ENCODE measurements around the gene HOXD10. TPM values are rescaled to one million over a fixed set of nuclear protein-coding genes. Genes with fewer than 3 reads are reported as not detected.
A peak's percentile ranks its signal among the peaks of the same experiment; 100 is the strongest.

Gene HOXD10
- total and polyA plus RNA-seq, 2 of the 13 experiments (the other 11 are each of a cell fraction or from before 2014, with no cell fraction given) = not detected

DNA sequence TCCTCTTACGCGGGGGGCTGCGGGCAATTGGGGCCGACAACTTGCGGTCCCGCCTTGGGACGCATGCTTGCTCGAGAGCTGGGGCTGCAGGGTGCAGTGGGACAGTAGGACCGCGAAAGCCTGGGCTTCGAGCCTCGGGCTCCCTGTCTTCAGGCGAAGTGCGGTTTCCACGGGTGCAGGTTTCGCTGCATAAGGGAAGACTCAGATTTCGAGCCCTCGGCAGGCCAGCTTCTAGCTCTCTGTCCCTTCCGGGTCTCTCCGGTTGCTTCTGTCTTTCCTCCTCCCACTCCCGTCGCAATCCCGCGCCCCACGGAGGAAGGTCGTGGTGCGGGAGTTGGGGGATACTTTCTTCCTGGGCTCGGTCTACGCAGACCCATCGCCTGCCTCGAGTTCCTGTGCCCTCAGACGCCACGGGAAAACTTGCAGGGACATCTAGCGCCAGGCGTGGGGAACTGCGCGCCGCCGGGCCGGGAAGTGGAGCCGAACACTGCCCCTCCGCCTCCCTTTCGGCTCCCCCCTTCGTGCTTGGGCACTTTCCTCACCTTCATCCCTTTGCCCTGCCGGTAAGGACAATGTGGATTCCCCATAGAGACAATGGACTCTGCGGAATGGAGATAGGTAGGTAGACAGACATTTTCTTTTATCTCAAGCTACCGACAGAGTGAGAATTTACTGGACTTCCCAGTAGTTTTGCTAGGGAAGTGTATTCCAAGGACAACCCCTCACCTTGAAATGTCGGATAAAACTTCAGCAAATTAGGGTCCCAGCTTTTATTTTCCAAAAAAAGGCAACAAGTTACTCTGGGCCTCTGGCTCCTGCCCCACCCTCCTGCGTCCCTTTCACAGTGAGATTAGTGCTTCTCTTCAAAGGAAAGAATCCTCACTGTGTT, 28.3 kb upstream of the HOXD10 start (continued):
- TF ChIP-seq, protein P1, sequence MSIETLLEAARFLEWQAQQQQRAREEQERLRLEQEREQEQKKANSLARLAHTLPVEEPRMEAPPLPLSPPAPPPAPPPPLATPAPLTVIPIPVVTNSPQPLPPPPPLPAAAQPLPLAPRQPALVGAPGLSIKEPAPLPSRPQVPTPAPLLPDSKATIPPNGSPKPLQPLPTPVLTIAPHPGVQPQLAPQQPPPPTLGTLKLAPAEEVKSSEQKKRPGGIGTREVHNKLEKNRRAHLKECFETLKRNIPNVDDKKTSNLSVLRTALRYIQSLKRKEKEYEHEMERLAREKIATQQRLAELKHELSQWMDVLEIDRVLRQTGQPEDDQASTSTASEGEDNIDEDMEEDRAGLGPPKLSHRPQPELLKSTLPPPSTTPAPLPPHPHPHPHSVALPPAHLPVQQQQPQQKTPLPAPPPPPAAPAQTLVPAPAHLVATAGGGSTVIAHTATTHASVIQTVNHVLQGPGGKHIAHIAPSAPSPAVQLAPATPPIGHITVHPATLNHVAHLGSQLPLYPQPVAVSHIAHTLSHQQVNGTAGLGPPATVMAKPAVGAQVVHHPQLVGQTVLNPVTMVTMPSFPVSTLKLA (IDR thresholded peaks at IDR 0.05) = no peak
- no peak for TF ChIP-seq ETV6 (CRISPR knock-in tag; conservative IDR thresholded peaks at IDR 0.05)
- no peak for TF ChIP-seq SRSF9 (IDR thresholded peaks at IDR 0.05; ENCODE audit: borderline replicate concordance, insufficient read depth, low read depth, low read length, poor library complexity, severe bottlenecking)
- TF ChIP-seq KLF12 (CRISPR knock-in tag; IDR thresholded peaks at IDR 0.05; ENCODE audit: borderline replicate concordance) = no peak
- no peak for TF ChIP-seq ZNF556 (CRISPR knock-in tag; IDR thresholded peaks at IDR 0.05; ENCODE audit: borderline replicate concordance)
- TF ChIP-seq, protein P2, sequence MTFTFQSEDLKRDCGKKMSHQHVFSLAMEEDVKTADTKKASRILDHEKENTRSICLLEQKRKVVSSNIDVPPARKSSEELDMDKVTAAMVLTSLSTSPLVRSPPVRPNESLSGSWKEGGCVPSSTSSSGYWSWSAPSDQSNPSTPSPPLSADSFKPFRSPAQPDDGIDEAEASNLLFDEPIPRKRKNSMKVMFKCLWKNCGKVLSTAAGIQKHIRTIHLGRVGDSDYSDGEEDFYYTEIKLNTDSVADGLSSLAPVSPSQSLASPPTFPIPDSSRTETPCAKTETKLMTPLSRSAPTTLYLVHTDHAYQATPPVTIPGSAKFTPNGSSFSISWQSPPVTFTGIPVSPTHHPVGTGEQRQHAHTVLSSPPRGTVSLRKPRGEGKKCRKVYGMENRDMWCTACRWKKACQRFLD (CRISPR knock-in tag; IDR thresholded peaks at IDR 0.05; ENCODE audit: borderline replicate concordance) = 0 out of 2 replicates have a peak, but pooled peaks have one; percentile 79
- TF ChIP-seq, protein P3, sequence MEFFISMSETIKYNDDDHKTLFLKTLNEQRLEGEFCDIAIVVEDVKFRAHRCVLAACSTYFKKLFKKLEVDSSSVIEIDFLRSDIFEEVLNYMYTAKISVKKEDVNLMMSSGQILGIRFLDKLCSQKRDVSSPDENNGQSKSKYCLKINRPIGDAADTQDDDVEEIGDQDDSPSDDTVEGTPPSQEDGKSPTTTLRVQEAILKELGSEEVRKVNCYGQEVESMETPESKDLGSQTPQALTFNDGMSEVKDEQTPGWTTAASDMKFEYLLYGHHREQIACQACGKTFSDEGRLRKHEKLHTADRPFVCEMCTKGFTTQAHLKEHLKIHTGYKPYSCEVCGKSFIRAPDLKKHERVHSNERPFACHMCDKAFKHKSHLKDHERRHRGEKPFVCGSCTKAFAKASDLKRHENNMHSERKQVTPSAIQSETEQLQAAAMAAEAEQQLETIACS (CRISPR knock-in tag; IDR thresholded peaks at IDR 0.05) = no peak
- TF ChIP-seq NPAS2 (CRISPR knock-in tag; IDR thresholded peaks at IDR 0.05; ENCODE audit: borderline replicate concordance) = no peak
- no peak for TF ChIP-seq FOSL1 (CRISPR knock-in tag; IDR thresholded peaks at IDR 0.05; ENCODE audit: borderline replicate concordance)
- TF ChIP-seq SP2 (CRISPR knock-in tag; IDR thresholded peaks at IDR 0.05) = no peak; the same call in 1 of the 2 replicates
- TF ChIP-seq ZNF614 (CRISPR knock-in tag; IDR thresholded peaks at IDR 0.05; ENCODE audit: borderline replicate concordance) = no peak
- TF ChIP-seq, protein P4, sequence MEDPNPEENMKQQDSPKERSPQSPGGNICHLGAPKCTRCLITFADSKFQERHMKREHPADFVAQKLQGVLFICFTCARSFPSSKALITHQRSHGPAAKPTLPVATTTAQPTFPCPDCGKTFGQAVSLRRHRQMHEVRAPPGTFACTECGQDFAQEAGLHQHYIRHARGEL (CRISPR knock-in tag; IDR thresholded peaks at IDR 0.05) = no peak
- no peak for TF ChIP-seq ATRX (CRISPR knock-in tag; IDR thresholded peaks at IDR 0.05; ENCODE audit: borderline replicate concordance)
- no peak for TF ChIP-seq SAP130 (CRISPR knock-in tag; IDR thresholded peaks at IDR 0.05; ENCODE audit: low read depth)
- peak; percentile 48; the same call in 1 of the 2 replicates for TF ChIP-seq ZNF878 (CRISPR knock-in tag; IDR thresholded peaks at IDR 0.05)
- TF ChIP-seq, protein P5, sequence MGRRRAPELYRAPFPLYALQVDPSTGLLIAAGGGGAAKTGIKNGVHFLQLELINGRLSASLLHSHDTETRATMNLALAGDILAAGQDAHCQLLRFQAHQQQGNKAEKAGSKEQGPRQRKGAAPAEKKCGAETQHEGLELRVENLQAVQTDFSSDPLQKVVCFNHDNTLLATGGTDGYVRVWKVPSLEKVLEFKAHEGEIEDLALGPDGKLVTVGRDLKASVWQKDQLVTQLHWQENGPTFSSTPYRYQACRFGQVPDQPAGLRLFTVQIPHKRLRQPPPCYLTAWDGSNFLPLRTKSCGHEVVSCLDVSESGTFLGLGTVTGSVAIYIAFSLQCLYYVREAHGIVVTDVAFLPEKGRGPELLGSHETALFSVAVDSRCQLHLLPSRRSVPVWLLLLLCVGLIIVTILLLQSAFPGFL (CRISPR knock-in tag; IDR thresholded peaks at IDR 0.05) = no peak
- TF ChIP-seq, protein P6, sequence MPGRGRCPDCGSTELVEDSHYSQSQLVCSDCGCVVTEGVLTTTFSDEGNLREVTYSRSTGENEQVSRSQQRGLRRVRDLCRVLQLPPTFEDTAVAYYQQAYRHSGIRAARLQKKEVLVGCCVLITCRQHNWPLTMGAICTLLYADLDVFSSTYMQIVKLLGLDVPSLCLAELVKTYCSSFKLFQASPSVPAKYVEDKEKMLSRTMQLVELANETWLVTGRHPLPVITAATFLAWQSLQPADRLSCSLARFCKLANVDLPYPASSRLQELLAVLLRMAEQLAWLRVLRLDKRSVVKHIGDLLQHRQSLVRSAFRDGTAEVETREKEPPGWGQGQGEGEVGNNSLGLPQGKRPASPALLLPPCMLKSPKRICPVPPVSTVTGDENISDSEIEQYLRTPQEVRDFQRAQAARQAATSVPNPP (CRISPR knock-in tag; IDR thresholded peaks at IDR 0.05) = no peak
- TF ChIP-seq MAFF (IDR thresholded peaks at IDR 0.05; ENCODE audit: low read depth, low read length) = no peak
- TF ChIP-seq ZNF737 (CRISPR knock-in tag; IDR thresholded peaks at IDR 0.05; ENCODE audit: borderline replicate concordance) = no peak
- TF ChIP-seq PPARG (CRISPR knock-in tag; conservative IDR thresholded peaks at IDR 0.05) = no peak
- TF ChIP-seq NR3C1 (CRISPR knock-in tag; IDR thresholded peaks at IDR 0.05) = no peak

Data from HepG2 (cell line).